GM12878 (cell line): ENCODE measurements around the gene OPCML. TPM values are rescaled to one million over a fixed set of nuclear protein-coding genes. Genes with fewer than 3 reads are reported as not detected.

Experiments
- ATAC-seq: fragments of 200-7000 bp; cut with Tn5 transposase; 3 replicates; pipeline ENCODE4 v1.9.1; 2020; ENCODE audit warnings: mild to moderate bottlenecking, moderate library complexity
- BruUV-seq: library from RNA; stranded (reverse); fragments of 400-500 nt; replicated peaks from 2 replicates; lab custom pipeline; 2021; lab: Mats Ljungman, UMichigan
- CTCF ChIA-PET: fragments of 300-600 bp; sonication (Branson Sonifier 250); formaldehyde crosslinking; extraction: SDS; loops from one replicate; lab custom pipeline; 2021; ENCODE audit warnings: inconsistent platforms; lab: Yijun Ruan, JAX
- POLR2A ChIA-PET: fragments of 350-600 bp; formaldehyde crosslinking; extraction: SDS; loops from one replicate; lab custom pipeline; 2021; ENCODE audit warnings: inconsistent platforms; lab: Charles Lee
- RAD21 ChIA-PET: fragments of 300-600 bp; sonication (Branson Sonifier 250); formaldehyde crosslinking; loops from one replicate; lab custom pipeline; 2023; ENCODE audit warnings: antibody characterized with exemption; ENCODE audit not compliant: unreplicated experiment; lab: Charles Lee
- SMC1A ChIA-PET: fragments of 300-600 bp; sonication (Branson Sonifier 250); formaldehyde crosslinking; loops from one replicate; lab custom pipeline; 2023; ENCODE audit not compliant: unreplicated experiment, uncharacterized antibody; lab: Charles Lee
- DNase-seq: peaks from one replicate; pipeline ENCODE4 v3.0.0-alpha.2; 2011; ENCODE audit warnings: low read depth, low spot score
- FAIRE-seq: peaks from 3 replicates; lab custom pipeline; 2011; peaks lifted over from hg19 to GRCh38; lab: Jason Lieb, UNC
- H2AFZ ChIP-seq: 2 replicates; pipeline ENCODE4 v1.6.0; 2011; ENCODE audit warnings: low read depth, low read length, control low read depth; ENCODE audit not compliant: control insufficient read depth
- H3K27ac ChIP-seq: 2 replicates; pipeline ENCODE4 v1.5.1; 2011; ENCODE audit warnings: control low read depth; ENCODE audit not compliant: control insufficient read depth, insufficient read depth
- H3K27me3 ChIP-seq, 2 experiments: replicated peaks in 1 of 2; 2 replicates each; pipeline versions ENCODE4 v1.6.0 to v1.6.1; 2011; ENCODE audit warnings: low read length in 1 of 2; ENCODE audit not compliant: control insufficient read depth in 2 of 2, insufficient read depth in 2 of 2
- H3K36me3 ChIP-seq, 2 experiments: 2 replicates each; pipeline ENCODE4 v1.5.1; 2011; ENCODE audit warnings: low read length in 1 of 2; ENCODE audit not compliant: control insufficient read depth in 2 of 2, insufficient read depth in 2 of 2
- H3K4me1 ChIP-seq: 2 replicates; pipeline ENCODE4 v1.6.1; 2011; ENCODE audit warnings: mild to moderate bottlenecking, low read length, moderate library complexity, mixed read lengths; ENCODE audit not compliant: control insufficient read depth, insufficient read depth
- H3K4me2 ChIP-seq: 2 replicates; pipeline ENCODE4 v1.6.0; 2011; ENCODE audit warnings: control low read depth; ENCODE audit not compliant: control insufficient read depth, insufficient read depth
- H3K4me3 ChIP-seq: fragments of 200-600 bp; sonication (generic); 2 replicates; pipeline ENCODE4 v1.5.1; 2016
- H3K79me2 ChIP-seq: 2 replicates; pipeline ENCODE4 v1.6.0; 2011; ENCODE audit warnings: low read length; ENCODE audit not compliant: control insufficient read depth, insufficient read depth
- H3K9ac ChIP-seq: 2 replicates; pipeline ENCODE4 v1.8.0; 2011; ENCODE audit warnings: low read length, control low read depth, mixed read lengths; ENCODE audit not compliant: control insufficient read depth, insufficient read depth
- H3K9me3 ChIP-seq: replicated peaks from 3 replicates; pipeline ENCODE4 v1.5.1; 2011; ENCODE audit warnings: mild to moderate bottlenecking, low read length; ENCODE audit not compliant: control insufficient read depth, insufficient read depth
- H4K20me1 ChIP-seq: 2 replicates; pipeline ENCODE4 v1.6.0; 2011; ENCODE audit not compliant: control insufficient read depth, insufficient read depth
- BCL11A ChIP-seq: IDR thresholded peaks from 2 replicates; pipeline ENCODE4 v1.6.1; 2011; ENCODE audit warnings: low read depth, low read length
- CBX3 ChIP-seq: fragments of 200-600 bp; sonication (generic); IDR thresholded peaks from 2 replicates; pipeline ENCODE4 v1.6.1; 2016; ENCODE audit warnings: low read depth, borderline replicate concordance
- DPF2 ChIP-seq: fragments of 450-650 bp; IDR thresholded peaks from 2 replicates; pipeline ENCODE4 v1.6.1; 2017; ENCODE audit warnings: mild to moderate bottlenecking
- IRF4 ChIP-seq: IDR thresholded peaks from 2 replicates; pipeline ENCODE4 v1.6.1; 2011; ENCODE audit warnings: low read depth, low read length
- MEF2A ChIP-seq: IDR thresholded peaks from 2 replicates; pipeline ENCODE4 v1.6.1; 2011; ENCODE audit warnings: low read depth, mild to moderate bottlenecking, low read length, moderate library complexity; ENCODE audit not compliant: insufficient read depth
- MTA3 ChIP-seq: IDR thresholded peaks from 2 replicates; pipeline ENCODE4 v1.6.1; 2012; ENCODE audit warnings: low read length, inconsistent platforms, borderline replicate concordance
- PML ChIP-seq: IDR thresholded peaks from 2 replicates; pipeline ENCODE4 v1.6.1; 2012; ENCODE audit warnings: low read length, inconsistent platforms
- RCOR1 ChIP-seq: conservative IDR thresholded peaks from 2 replicates; pipeline ENCODE4 v1.6.1; 2012; ENCODE audit warnings: low read depth, low read length, improper control_type of control experiment
- SMAD5 ChIP-seq: IDR thresholded peaks from 2 replicates; pipeline ENCODE4 v1.6.1; 2016; ENCODE audit warnings: antibody characterized with exemption, low read depth
- ZNF217 ChIP-seq: fragments of 450-650 bp; IDR thresholded peaks from 2 replicates; pipeline ENCODE4 v1.6.1; 2017; ENCODE audit warnings: antibody characterized with exemption, mild to moderate bottlenecking
- ZSCAN29 ChIP-seq: fragments of 450-650 bp; IDR thresholded peaks from 2 replicates; pipeline ENCODE4 v1.6.1; 2017; ENCODE audit warnings: mild to moderate bottlenecking, moderate library complexity
- ZZZ3 ChIP-seq: IDR thresholded peaks from 2 replicates; pipeline ENCODE4 v1.6.1; 2011; ENCODE audit warnings: low read depth; ENCODE audit not compliant: control insufficient read depth, insufficient read length
- WGBS: methylation state at CpG from one replicate; pipeline ENCODE4 v1.1.6; 2016; ENCODE audit warnings: low lambda C conversion rate; ENCODE audit not compliant: insufficient replicate concordance, insufficient coverage; ENCODE audit errors: missing lambda C conversion rate; 5-methylcytosine and 5-hydroxymethylcytosine counted together
- in situ Hi-C: fragments of 300-500 bp; cut with MboI; formaldehyde crosslinking; loops from 9 replicates; pipeline ENCODE4 v1.14.3; 2018; ENCODE audit warnings: mixed read lengths
- intact Hi-C: fragments of 100-400 bp; cut with micrococcal nuclease; formaldehyde crosslinking; loops from one replicate; pipeline ENCODE4 v1.14.2; 2022; ENCODE audit not compliant: unreplicated experiment
- polyA plus RNA-seq, 11 experiments: library from polyadenylated mRNA; depleted of rRNA in 4 of 11; unstranded in 6 of 11; stranded (reverse) in 5 of 11; fragments of >200 nt; fragmentation: Nextera tagmentation in 4 of 11; fragmentation: Illumina TruSeq in 1 of 11; extraction: Ambion mirVana in 4 of 11; extraction: Trizol in 1 of 11; gene quantifications; 1 replicate in 1 of 11; 2 replicates in 10 of 11; pipeline versions ENCODE4 v1.2.1 to v1.2.3, GENCODE V29; 2011 to 2016; ENCODE audit warnings: inconsistent platforms in 2 of 11, missing spikeins in 2 of 11, low read depth in 1 of 11
- total RNA-seq, 4 experiments: library from RNA; depleted of rRNA in 3 of 4; stranded (reverse); fragments of >200 nt in 3 of 4; fragmentation: Illumina TruSeq in 1 of 4; extraction: Trizol in 1 of 4; gene quantifications; 2 replicates each; pipeline versions ENCODE4 v1.2.1 to v1.2.3, GENCODE V29; 2013 to 2021
- TF ChIP-seq, protein P1 (sequence below): fragments of 450-650 bp; IDR thresholded peaks from 2 replicates; pipeline ENCODE4 v1.6.1; 2018; ENCODE audit warnings: borderline replicate concordance, mild to moderate bottlenecking; ENCODE audit not compliant: partially characterized antibody
- TF ChIP-seq, protein P2 (sequence below): fragments of 450-650 bp; IDR thresholded peaks from 2 replicates; pipeline ENCODE4 v1.6.1; 2017; ENCODE audit warnings: borderline replicate concordance

The OPCML gene
- total and polyA plus RNA-seq, 10 of the 15 experiments (the other 5 are each of a cell fraction or from before 2014, with no cell fraction given), result 0.84 TPM; not detected in 9

DNA sequence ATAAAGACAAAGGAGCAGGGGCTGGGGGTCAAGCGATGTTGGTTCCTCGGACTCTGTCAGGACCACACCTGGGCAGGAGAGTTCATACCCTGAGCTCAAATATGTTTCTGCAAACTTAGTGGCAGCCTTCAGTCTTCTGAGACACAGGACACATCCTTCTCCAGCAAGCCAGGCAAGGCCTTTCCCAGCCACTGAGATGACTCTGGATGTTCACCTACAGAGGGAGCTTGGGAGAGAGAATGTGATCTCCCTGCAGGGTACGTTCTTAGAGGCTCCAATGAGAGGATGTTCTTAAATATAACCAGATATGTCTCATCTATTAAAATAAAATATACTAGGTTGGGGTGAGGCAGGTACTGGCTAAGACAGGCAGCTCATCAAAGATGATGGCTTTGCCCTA lies 461.5 kb downstream of the OPCML start:
- H3K4me2 ChIP-seq, result no peak overlapping the region
- H3K27ac ChIP-seq, result no peak overlapping the region
- no peaks in the 10 kb centered on the region for H4K20me1 ChIP-seq
- ChIA-PET CTCF (interaction anchor here (1.2 kb wide), 1 partner anchor 64 kb away, joined by 4 read pairs; no protein-coding TSS in a partner anchor), SMC1A (interaction anchor here (1.1 kb wide), 1 partner anchor 9 kb away, joined by 4 read pairs; no protein-coding TSS in a partner anchor), RAD21 (no interaction called here), POLR2A (no interaction called here)
- in situ Hi-C loops (no loop called here), intact Hi-C loops (no loop called here)
- H3K36me3 ChIP-seq, result no peaks in the 10 kb centered on the region
- ATAC-seq (no peak), FAIRE-seq (no peak), DNase-seq (no peak)
- H3K4me1 ChIP-seq, result no peaks in the 10 kb centered on the region
- H2AFZ ChIP-seq, result no peak overlapping the region
- no TSS peak for BruUV-seq
- peaks cover 0 to 1% of the 10 kb centered on the region in 2 experiments; a peak in 2 of 4 replicates for H3K27me3 ChIP-seq
- no peaks in the 10 kb centered on the region for H3K9me3 ChIP-seq
- TF ChIP-seq DPF2, result no peak
- no peak for TF ChIP-seq SMAD5
- no peak for TF ChIP-seq BCL11A
- no peak for TF ChIP-seq ZNF217
- no peak for TF ChIP-seq IRF4
- TF ChIP-seq ZZZ3, result no peak
- no peak for TF ChIP-seq ZSCAN29
- no peak for TF ChIP-seq RCOR1
- TF ChIP-seq CBX3, result no peak
- no peak for TF ChIP-seq PML
- no peak for TF ChIP-seq MTA3
- TF ChIP-seq, protein P1, sequence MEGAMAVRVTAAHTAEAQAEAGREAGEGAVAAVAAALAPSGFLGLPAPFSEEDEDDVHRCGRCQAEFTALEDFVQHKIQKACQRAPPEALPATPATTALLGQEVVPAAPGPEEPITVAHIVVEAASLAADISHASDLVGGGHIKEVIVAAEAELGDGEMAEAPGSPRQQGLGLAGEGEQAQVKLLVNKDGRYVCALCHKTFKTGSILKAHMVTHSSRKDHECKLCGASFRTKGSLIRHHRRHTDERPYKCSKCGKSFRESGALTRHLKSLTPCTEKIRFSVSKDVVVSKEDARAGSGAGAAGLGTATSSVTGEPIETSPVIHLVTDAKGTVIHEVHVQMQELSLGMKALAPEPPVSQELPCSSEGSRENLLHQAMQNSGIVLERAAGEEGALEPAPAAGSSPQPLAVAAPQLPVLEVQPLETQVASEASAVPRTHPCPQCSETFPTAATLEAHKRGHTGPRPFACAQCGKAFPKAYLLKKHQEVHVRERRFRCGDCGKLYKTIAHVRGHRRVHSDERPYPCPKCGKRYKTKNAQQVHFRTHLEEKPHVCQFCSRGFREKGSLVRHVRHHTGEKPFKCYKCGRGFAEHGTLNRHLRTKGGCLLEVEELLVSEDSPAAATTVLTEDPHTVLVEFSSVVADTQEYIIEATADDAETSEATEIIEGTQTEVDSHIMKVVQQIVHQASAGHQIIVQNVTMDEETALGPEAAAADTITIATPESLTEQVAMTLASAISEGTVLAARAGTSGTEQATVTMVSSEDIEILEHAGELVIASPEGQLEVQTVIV, result no peak
- no peak for TF ChIP-seq MEF2A
- TF ChIP-seq, protein P2, sequence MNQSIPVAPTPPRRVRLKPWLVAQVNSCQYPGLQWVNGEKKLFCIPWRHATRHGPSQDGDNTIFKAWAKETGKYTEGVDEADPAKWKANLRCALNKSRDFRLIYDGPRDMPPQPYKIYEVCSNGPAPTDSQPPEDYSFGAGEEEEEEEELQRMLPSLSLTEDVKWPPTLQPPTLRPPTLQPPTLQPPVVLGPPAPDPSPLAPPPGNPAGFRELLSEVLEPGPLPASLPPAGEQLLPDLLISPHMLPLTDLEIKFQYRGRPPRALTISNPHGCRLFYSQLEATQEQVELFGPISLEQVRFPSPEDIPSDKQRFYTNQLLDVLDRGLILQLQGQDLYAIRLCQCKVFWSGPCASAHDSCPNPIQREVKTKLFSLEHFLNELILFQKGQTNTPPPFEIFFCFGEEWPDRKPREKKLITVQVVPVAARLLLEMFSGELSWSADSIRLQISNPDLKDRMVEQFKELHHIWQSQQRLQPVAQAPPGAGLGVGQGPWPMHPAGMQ, result no peak
- H3K4me3 ChIP-seq, result no peak overlapping the region
- H3K9ac ChIP-seq, result no peak overlapping the region
- no peaks in the 10 kb centered on the region for H3K79me2 ChIP-seq
- 58% methylated on average over 3 of the region's 3 CpGs for WGBS
